Measurements from ENCODE around the gene C12orf56. TPM values are rescaled to one million over a fixed set of nuclear protein-coding genes. Genes with fewer than 3 reads are reported as not detected.

C12orf56 gene
- total and polyA plus RNA-seq, 2 experiments from 2014 or later = not detected

DNA sequence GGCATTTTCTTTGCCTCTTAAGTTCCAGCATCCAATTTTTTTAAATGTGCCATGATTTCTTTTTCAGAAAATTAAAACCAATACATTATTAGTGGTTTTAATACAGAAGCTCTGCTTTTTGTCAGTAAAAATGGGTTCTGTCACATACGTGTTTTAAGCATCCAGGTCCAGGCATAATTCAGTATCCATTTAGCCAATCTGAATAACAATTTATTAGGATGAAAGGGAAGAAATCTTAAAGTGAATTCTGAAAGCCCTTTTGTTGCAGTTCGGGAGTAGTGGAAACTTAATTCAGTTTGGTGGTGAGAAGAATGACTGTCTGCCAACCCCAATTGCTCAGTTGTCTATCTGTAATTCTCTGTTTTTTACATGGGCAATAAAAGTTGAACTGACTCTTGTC is 20.9 kb upstream of the C12orf56 start:
- H3K9me3 ChIP-seq (ENCODE audit: low read depth) = no peaks in the 10 kb centered on the region
- no peaks in the 10 kb centered on the region for H3K27me3 ChIP-seq
- TF ChIP-seq, protein P1, sequence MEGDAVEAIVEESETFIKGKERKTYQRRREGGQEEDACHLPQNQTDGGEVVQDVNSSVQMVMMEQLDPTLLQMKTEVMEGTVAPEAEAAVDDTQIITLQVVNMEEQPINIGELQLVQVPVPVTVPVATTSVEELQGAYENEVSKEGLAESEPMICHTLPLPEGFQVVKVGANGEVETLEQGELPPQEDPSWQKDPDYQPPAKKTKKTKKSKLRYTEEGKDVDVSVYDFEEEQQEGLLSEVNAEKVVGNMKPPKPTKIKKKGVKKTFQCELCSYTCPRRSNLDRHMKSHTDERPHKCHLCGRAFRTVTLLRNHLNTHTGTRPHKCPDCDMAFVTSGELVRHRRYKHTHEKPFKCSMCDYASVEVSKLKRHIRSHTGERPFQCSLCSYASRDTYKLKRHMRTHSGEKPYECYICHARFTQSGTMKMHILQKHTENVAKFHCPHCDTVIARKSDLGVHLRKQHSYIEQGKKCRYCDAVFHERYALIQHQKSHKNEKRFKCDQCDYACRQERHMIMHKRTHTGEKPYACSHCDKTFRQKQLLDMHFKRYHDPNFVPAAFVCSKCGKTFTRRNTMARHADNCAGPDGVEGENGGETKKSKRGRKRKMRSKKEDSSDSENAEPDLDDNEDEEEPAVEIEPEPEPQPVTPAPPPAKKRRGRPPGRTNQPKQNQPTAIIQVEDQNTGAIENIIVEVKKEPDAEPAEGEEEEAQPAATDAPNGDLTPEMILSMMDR (IDR thresholded peaks at IDR 0.05; ENCODE audit: low read depth, low read length) = no peak
- no peak overlapping the region for H3K4me3 ChIP-seq
- H3K4me1 ChIP-seq (ENCODE audit: low read depth) = no peaks in the 10 kb centered on the region
- peaks cover 59% of the 10 kb centered on the region for H3K36me3 ChIP-seq
- no peak for DNase-seq (ENCODE audit: low read depth in 1 of 2, low spot score in 1 of 2)
- no peak overlapping the region for H3K27ac ChIP-seq

DNA sequence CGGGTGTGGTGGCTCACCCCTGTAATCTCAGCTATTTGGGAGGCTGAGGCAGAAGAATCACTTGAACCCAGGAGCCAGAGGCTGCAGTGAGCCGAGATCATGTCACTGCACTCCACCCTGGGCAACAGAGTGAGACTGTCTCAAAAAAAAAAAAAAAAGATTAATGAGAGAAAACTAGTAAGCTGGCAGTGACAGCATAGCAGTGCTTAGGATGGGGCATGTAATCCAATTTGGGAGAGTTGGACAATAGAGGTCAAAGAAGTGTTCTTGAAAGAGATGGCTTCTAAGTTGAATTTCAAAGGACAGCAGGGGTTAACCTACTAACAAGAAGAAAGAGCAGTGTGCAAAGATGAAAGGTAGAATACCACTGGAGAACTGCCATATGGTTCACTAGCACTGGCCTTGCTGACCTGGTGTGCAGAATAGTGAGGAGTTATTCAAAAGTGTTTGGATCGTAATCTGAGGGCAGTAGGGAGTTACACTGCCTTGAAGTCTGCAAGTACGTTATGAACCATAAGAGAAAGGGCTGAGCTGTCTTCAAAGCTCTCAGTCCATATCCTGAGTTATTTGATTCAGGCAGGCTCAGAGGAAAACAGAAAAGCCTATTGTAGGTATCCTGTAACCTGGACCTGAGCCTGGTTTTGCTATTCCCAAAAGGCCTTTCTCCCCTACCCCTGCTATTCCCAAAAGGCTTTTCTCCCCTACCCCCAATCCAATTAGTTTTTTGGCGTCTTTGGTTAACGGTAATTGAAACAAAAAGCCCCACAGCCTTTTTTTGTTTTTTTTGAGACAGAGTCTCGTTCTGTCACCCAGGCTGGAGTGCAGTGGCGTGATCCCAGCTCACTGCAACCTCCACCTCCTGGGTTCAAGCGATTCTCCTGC is 17.0 kb upstream of the C12orf56 start:
- H3K36me3 ChIP-seq = peaks cover 24% of the 10 kb centered on the region
- H3K27me3 ChIP-seq = no peaks in the 10 kb centered on the region
- H3K4me3 ChIP-seq = no peak overlapping the region
- TF ChIP-seq, protein P1 (IDR thresholded peaks at IDR 0.05; ENCODE audit: low read depth, low read length) = no peak
- H3K9me3 ChIP-seq (ENCODE audit: low read depth) = no peaks in the 10 kb centered on the region
- no peak for DNase-seq (ENCODE audit: low read depth in 1 of 2, low spot score in 1 of 2)
- no peaks in the 10 kb centered on the region for H3K4me1 ChIP-seq (ENCODE audit: low read depth)
- peak overlapping the region; percentile 26 for H3K27ac ChIP-seq

DNA sequence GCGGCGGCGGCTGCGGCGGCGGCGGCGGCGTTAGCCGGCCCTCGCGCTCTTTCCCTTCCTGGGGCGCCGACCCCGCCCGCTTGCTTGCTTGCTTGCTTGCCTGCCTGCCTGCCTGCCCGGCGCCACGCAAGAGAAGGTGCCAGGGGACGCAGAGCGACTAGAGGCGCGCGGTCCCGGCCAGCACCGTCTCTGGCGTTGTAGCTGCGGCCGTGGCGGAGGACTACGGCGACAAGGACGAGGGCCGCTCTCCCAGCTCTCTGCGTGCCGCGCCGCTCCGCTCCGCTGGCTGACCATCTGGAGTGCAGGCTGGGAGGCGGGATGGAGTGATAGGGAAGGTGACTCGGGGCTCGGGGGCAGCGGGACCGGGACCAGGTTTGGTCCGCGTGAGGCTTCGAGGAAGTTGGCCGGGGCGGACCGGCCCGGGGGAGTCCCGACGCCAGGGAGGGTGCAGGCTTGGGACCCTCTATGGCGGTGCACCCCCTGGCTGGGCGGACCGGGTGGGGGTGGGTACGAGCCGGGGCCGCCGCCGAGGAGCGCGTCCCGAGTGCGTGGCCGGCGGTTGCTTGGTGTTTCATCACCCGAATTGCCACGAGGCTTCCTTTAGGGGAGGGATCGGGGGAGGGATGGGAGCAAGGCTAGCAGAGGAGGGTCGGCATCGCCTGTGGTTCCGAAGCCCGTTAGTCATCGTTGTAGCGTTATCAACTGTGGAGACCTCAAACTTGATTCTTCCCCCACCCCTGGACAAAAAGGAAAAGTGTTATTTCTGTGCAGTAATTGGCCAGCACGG is 14.1 kb upstream of the C12orf56 start:
- Histone ChIP-seq H3K36me3 (no peaks in the 10 kb centered on the region), H3K4me3 (peak overlapping the region; percentile 59), H3K27me3 (no peaks in the 10 kb centered on the region), H3K4me1 (ENCODE audit: low read depth) (no peaks in the 10 kb centered on the region), H3K27ac (peak overlapping the region; percentile 96), H3K9me3 (ENCODE audit: low read depth) (no peaks in the 10 kb centered on the region)
- DNase-seq (ENCODE audit: low read depth in 1 of 2, low spot score in 1 of 2) = peak; percentile 57 to 94
- TF ChIP-seq, protein P1 (IDR thresholded peaks at IDR 0.05; ENCODE audit: low read depth, low read length) = no peak

DNA sequence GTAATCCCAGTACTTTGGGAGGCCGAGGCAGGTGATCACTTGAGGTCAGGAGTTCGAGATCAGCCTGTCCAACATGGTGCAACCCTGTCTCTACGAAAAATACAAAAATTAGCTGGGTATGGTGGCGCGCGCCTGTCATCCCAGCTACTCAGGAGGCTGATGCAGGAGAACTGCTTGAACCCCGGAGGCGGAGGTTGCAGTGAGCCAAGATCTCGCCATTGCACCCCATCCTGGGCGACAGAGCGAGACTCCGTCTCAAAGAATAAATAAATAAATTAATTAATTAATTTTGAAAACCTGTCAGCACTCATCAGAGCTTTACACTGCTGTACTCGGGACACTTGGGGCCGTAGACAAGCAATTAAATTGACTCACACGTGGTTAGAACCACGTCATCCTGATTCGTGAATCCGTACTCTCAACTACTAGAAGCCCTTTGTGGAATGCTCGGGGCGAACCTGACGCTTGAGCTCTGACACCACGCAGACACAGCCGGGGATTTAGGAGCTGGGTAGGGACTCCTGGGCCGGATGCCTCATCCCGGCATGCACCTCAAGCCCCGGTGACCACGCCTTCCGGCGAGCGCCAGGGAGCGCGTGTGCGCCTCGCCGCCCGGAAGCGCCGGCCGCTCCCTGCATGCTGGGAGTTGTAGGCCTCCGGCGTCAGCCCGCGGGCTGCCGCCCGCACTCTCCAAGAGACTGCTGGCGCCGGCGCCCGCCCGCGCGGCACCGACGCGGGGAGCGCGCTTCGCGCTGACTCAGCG is 13.3 kb upstream of the C12orf56 start, which contains the start of gene XPOT:
TSS of gene XPOT (plus strand) at position 686 of the 763 bp plus-strand sequence. CDS start 5,644 bp downstream, outside the sequence.
- Histone ChIP-seq H3K27me3 (no peaks in the 10 kb centered on the region), H3K4me3 (peak within 1 kb of the TSS; percentile 59), H3K27ac (peak within 1 kb of the TSS; percentile 96), H3K4me1 (ENCODE audit: low read depth) (no peaks in the 10 kb centered on the region), H3K36me3 (no peaks in the 10 kb centered on the region), H3K9me3 (ENCODE audit: low read depth) (no peaks in the 10 kb centered on the region)
- TF ChIP-seq, protein P1 (IDR thresholded peaks at IDR 0.05; ENCODE audit: low read depth, low read length) = no peak
- peak; percentile 97 to 99 for DNase-seq (ENCODE audit: low read depth in 1 of 2, low spot score in 1 of 2)

DNA sequence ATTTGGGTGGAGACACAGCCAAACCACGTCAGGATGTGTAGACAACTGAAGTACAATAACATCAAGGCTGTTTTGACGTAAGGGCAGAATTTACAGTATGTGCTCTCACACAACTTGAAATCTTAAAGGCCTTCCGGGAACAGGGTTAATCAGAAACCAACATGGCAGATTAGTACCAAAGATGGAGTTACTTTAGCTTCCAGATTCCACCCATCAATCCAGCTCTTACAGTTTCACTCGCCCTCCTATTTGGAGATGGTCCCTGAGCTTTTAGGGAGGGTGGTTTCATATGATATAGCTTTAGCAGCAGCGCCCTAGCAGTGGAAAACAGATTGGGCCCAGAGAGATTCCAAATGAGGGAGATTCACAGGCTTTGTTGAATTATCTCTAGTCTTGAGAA is 11.6 kb upstream of the C12orf56 start:
- H3K27me3 ChIP-seq = no peaks in the 10 kb centered on the region
- DNase-seq (ENCODE audit: low read depth in 1 of 2, low spot score in 1 of 2) = no peak
- no peak overlapping the region for H3K4me3 ChIP-seq
- no peaks in the 10 kb centered on the region for H3K36me3 ChIP-seq
- TF ChIP-seq, protein P1 (IDR thresholded peaks at IDR 0.05; ENCODE audit: low read depth, low read length) = no peak
- no peak overlapping the region for H3K27ac ChIP-seq
- no peaks in the 10 kb centered on the region for H3K4me1 ChIP-seq (ENCODE audit: low read depth)
- no peaks in the 10 kb centered on the region for H3K9me3 ChIP-seq (ENCODE audit: low read depth)
